Activated naive CD4-positive, alpha-beta T cell treated with anti-CD3 and anti-CD28 coated beads for 36 hours (primary cell): ENCODE measurements around the gene SLC6A5. TPM values are rescaled to one million over a fixed set of nuclear protein-coding genes. Genes with fewer than 3 reads are reported as not detected.

ENCODE experiments used
- CTCF ChIA-PET: fragments of 350-600 bp; sonication (Branson Sonifier 250); formaldehyde crosslinking; loops from one replicate; lab custom pipeline; 2021; ENCODE audit warnings: antibody characterized with exemption; lab: Charles Lee
- DNase-seq: peaks from one replicate; pipeline ENCODE4 v3.0.0-alpha.2; 2020
- H3K27ac Mint-ChIP-seq: one replicate; pipeline ENCODE4 v1.8.0; 2021; ENCODE audit warnings: mild to moderate bottlenecking, mixed read lengths
- H3K27me3 Mint-ChIP-seq: one replicate; pipeline ENCODE4 v1.8.0; 2021; ENCODE audit warnings: low read depth, mixed read lengths
- H3K36me3 Mint-ChIP-seq: one replicate; pipeline ENCODE4 v1.8.0; 2021; ENCODE audit warnings: low read depth, mixed read lengths
- H3K4me1 Mint-ChIP-seq: one replicate; pipeline ENCODE4 v1.8.0; 2021; ENCODE audit warnings: low read depth, mixed read lengths
- H3K4me3 Mint-ChIP-seq: one replicate; pipeline ENCODE4 v1.8.0; 2021; ENCODE audit warnings: mild to moderate bottlenecking, moderate library complexity, mixed read lengths
- H3K9me3 Mint-ChIP-seq: one replicate; pipeline ENCODE4 v1.8.0; 2021; ENCODE audit warnings: mixed read lengths
- intact Hi-C: fragments of 100-400 bp; cut with micrococcal nuclease; formaldehyde crosslinking; loops from one replicate; pipeline ENCODE4 v1.15.1; 2023
- total RNA-seq, 2 experiments: library from RNA; stranded (reverse); gene quantifications; one replicate each; pipeline ENCODE4 v1.2.3, GENCODE V29; 2021

The SLC6A5 gene
- total RNA-seq, 2 experiments from 2014 or later: not detected

DNA sequence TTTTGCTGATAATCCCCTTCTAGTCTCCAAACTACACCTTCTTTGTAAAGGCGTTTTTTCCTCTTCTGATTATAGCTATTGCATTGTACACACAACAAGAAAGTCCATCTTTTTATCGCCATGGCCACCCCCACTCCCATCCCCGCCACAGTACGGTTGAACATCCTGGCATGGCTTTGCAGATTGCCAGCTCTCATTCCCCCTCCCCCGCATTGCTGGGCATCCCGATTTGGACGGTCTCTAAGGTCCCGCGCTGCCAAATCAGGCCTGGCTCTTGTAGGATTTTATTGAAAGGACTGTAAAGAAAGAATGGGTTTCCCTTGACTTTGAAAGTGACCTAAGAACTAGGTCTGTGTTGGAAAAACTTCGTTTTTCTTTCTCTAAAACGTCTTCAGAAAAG is 916 bp upstream of the SLC6A5 start:
- Mint-ChIP-seq H3K4me3 (no peak overlapping the region), H3K9me3 (no peaks in the 10 kb centered on the region), H3K36me3 (peaks cover 1% of the 10 kb centered on the region), H3K4me1 (peaks cover 8% of the 10 kb centered on the region), H3K27me3 (peaks cover 86% of the 10 kb centered on the region), H3K27ac (no peak overlapping the region)
- intact Hi-C loops: loop anchor here (2.0 kb wide), 1 partner anchor 440 kb away; no protein-coding TSS in a partner anchor
- CTCF ChIA-PET: interaction anchor here (0.6 to 1.2 kb wide), 2 partner anchors 12 to 73 kb away, joined by 3 to 5 read pairs; no protein-coding TSS in a partner anchor
- DNase-seq: no peak

DNA sequence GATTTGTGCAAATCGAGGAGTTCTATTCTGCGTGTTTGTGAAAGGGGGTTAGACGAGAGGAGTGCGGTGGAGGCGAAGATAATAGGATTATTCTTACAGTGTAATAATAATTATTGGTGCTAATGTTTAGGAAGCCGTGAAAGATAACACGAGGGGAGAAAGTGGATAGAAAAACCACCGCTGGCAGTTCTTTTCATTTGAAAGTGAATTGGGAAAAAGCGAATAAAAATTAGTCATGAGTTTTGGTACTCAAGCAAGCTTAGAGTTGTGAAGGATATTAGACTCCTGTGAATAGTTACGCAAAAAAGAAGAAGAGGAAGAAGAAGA is 575 bp downstream of the SLC6A5 start:
- intact Hi-C loops: no loop called here
- DNase-seq: no peak
- CTCF ChIA-PET: interaction anchor here (0.8 kb wide), 1 partner anchor 73 kb away, joined by 3 read pairs; no protein-coding TSS in a partner anchor
- no peak overlapping the region for H3K27ac Mint-ChIP-seq
- peaks cover 8% of the 10 kb centered on the region for H3K4me1 Mint-ChIP-seq
- peaks cover 93% of the 10 kb centered on the region for H3K27me3 Mint-ChIP-seq
- H3K9me3 Mint-ChIP-seq: no peaks in the 10 kb centered on the region
- H3K4me3 Mint-ChIP-seq: no peak overlapping the region
- H3K36me3 Mint-ChIP-seq: peaks cover 1% of the 10 kb centered on the region

DNA sequence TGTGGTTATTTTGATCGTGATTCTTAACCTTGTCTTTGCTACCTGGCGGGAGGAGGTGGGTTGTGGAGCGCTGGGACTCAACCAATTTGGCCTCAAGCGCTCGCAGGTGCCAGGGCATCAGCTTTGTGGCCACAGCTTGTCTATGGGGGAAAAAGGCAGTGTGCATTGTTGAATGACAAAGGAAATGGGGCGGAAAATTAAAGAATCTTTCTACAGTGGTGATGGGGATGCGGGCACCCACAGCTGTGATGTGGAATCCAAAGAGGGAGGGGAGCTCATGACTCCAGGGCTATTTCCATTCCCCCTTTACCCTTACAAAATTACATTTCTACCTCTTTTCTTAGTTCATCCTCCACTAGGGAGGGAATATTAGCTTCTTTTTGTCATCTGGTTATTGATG is 1.1 kb downstream of the SLC6A5 start:
- no peak for DNase-seq
- Mint-ChIP-seq H3K36me3 (peaks cover 1% of the 10 kb centered on the region), H3K27ac (no peak overlapping the region), H3K4me3 (no peak overlapping the region), H3K4me1 (peaks cover 8% of the 10 kb centered on the region), H3K9me3 (no peaks in the 10 kb centered on the region), H3K27me3 (peaks cover 94% of the 10 kb centered on the region)
- CTCF ChIA-PET: interaction anchor here (0.8 to 1.7 kb wide), 3 partner anchors 10 to 72 kb away, joined by 3 read pairs; no protein-coding TSS in a partner anchor
- intact Hi-C loops: no loop called here

DNA sequence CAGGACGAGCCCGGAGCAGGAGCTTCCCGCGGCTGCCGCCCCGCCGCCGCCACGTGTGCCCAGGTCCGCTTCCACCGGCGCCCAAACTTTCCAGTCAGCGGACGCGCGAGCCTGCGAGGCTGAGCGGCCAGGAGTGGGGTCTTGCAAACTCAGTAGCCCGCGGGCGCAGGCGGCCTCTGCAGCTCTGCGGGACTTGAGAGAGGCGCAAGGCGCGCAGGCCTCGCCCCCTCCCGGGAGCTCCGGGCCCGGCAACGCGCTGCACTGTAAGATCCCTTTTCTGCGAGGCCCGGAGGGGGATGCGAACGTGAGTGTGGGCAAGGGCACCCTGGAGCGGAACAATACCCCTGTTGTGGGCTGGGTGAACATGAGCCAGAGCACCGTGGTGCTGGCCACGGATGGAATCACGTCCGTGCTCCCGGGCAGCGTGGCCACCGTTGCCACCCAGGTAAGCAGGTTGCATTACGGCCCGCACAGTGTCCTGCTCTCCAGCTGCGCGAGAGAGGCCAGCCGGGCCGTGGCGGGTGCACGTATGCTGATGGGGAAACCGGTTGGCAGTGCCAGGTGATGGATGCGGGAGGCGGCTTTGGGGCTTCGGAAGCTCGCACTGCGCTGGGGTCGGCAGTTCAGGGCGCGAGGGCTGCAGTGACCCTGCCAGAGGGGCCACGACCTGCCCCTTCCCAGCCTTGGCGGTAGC is 2.0 kb downstream of the SLC6A5 start:
- H3K36me3 Mint-ChIP-seq: peaks cover 1% of the 10 kb centered on the region
- H3K9me3 Mint-ChIP-seq: no peaks in the 10 kb centered on the region
- intact Hi-C loops: no loop called here
- peaks cover 94% of the 10 kb centered on the region for H3K27me3 Mint-ChIP-seq
- H3K4me3 Mint-ChIP-seq: no peak overlapping the region
- no peak overlapping the region for H3K27ac Mint-ChIP-seq
- CTCF ChIA-PET: interaction anchor here (1.2 to 1.7 kb wide), 2 partner anchors 10 to 12 kb away, joined by 3 read pairs; no protein-coding TSS in a partner anchor
- DNase-seq: no peak
- peaks cover 8% of the 10 kb centered on the region for H3K4me1 Mint-ChIP-seq

DNA sequence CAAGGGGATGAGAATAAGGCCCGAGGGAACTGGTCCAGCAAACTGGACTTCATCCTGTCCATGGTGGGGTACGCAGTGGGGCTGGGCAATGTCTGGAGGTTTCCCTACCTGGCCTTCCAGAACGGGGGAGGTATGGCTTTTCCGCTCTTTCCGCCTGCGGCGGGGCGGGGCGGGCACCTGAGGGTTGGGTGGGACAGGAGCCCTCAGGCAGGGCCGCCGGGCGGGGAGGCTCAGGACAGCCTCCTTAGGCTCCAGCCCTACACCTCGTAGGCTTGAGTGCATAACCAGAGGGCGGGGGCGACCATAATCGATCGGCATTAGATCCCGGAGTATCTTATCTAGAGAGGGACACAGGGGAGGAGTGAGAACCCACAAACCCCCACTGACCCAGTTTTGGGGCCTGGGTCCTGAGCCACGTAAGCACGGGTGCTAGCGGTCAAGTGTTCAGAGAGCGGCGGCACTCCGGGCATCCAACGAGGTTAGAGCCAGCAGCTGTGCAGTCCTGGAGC is 4.9 kb downstream of the SLC6A5 start:
- no peaks in the 10 kb centered on the region for H3K36me3 Mint-ChIP-seq
- no peaks in the 10 kb centered on the region for H3K9me3 Mint-ChIP-seq
- intact Hi-C loops: no loop called here

DNA sequence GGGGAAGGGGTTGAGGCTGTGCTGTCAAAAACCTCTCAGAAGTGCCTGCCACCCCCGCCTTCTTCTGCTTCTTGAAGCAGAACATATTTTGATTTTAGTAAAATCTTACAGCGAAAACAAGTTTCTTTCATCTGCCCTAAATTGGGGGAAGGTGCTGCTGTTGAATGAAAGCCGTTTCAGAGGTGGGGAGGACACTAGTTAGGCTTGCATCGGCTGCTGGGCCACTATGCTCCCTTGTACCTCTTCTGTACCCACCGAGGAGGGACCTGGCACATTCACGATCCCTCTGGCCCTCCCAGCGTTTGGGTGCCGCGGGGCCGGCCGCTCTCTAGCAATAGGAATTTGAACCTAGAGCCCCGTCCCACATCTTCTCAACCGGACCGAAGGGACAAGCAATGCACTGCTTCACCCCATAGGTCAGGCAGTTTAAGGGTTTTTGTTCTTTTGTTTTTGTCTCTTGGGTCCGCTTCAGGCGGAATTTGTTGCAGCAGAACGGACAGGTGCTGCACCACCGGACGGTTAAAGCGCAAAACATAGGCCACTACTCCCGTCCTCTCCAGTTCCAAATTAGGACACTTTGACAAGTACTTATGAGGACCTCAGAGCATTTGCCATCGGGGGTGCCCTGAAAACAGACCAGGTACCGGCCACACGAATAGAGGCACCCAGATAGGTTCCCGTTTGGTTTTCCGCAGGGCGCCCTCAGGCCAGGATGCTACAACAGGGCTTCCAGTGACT is 5.6 kb downstream of the SLC6A5 start:
- Mint-ChIP-seq H3K36me3 (no peaks in the 10 kb centered on the region), H3K27me3 (peaks cover 85% of the 10 kb centered on the region), H3K4me1 (peaks cover 2% of the 10 kb centered on the region), H3K9me3 (no peaks in the 10 kb centered on the region), H3K27ac (no peak overlapping the region), H3K4me3 (no peak overlapping the region)
- CTCF ChIA-PET: no interaction called here
- intact Hi-C loops: no loop called here
- no peak for DNase-seq

More for the DNA sequence above, 4.9 kb downstream of the SLC6A5 start:
- Mint-ChIP-seq H3K4me3 (no peak overlapping the region), H3K27me3 (peaks cover 86% of the 10 kb centered on the region), H3K4me1 (no peaks in the 10 kb centered on the region), H3K27ac (no peak overlapping the region)
- DNase-seq: no peak
- CTCF ChIA-PET: no interaction called here

DNA sequence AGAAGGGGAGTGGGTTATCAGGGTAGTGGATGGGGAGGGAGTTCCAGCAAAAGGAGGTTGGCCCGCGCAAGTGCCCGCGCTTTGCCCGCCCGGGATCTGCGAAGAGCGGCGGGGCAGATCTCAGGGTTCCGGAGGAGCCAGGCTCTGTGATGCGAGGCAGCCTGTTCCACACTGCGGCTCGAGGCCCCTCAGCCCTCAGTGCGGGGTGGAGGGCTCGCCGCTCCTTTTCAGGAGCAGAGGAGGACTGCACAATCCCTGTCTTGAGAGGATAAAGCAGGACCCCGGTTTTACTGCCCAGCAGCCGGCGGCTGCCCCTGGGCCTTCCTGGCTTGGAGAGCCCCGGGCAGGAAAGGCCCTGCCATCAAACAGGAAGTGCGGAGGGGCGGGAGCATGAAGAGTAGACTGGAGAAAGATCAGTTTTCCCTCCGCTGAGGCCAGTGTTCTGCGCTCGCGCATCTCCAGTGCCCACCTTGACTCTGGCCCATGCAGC is 6.2 kb downstream of the SLC6A5 start:
- H3K27me3 Mint-ChIP-seq: peaks cover 85% of the 10 kb centered on the region
- H3K4me1 Mint-ChIP-seq: peaks cover 7% of the 10 kb centered on the region
- CTCF ChIA-PET: no interaction called here
- H3K4me3 Mint-ChIP-seq: no peak overlapping the region
- no peaks in the 10 kb centered on the region for H3K36me3 Mint-ChIP-seq
- no peaks in the 10 kb centered on the region for H3K9me3 Mint-ChIP-seq
- no peak overlapping the region for H3K27ac Mint-ChIP-seq
- no peak for DNase-seq
- intact Hi-C loops: no loop called here

DNA sequence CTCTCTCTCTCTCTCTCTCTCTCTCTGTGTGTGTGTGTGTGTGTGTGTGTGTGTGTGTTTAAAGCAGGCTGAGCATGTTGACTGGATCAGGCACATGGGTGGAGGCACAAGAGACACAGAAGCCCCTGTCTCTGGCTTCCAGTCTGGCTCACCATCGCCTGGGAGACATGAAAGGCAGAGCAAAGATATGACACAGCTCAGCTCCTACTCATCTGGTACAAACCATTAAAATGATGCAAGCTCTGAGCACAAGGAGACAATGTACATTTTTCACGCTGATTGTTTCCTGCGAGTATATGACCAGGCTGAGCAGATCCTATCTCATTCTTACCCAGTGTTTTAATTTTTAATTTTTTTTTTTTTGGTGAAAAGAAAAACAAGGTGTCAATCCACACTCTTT is 9.5 kb downstream of the SLC6A5 start:
- Mint-ChIP-seq H3K36me3 (no peaks in the 10 kb centered on the region), H3K4me1 (peaks cover 7% of the 10 kb centered on the region), H3K27ac (no peak overlapping the region), H3K27me3 (peaks cover 75% of the 10 kb centered on the region), H3K9me3 (no peaks in the 10 kb centered on the region), H3K4me3 (no peak overlapping the region)
- intact Hi-C loops: no loop called here
- CTCF ChIA-PET: interaction anchor here (0.6 to 2.0 kb wide), 8 partner anchors 47 to 1568 kb away, joined by 3 to 8 read pairs (median 4); no protein-coding TSS in a partner anchor
- no peak for DNase-seq

DNA sequence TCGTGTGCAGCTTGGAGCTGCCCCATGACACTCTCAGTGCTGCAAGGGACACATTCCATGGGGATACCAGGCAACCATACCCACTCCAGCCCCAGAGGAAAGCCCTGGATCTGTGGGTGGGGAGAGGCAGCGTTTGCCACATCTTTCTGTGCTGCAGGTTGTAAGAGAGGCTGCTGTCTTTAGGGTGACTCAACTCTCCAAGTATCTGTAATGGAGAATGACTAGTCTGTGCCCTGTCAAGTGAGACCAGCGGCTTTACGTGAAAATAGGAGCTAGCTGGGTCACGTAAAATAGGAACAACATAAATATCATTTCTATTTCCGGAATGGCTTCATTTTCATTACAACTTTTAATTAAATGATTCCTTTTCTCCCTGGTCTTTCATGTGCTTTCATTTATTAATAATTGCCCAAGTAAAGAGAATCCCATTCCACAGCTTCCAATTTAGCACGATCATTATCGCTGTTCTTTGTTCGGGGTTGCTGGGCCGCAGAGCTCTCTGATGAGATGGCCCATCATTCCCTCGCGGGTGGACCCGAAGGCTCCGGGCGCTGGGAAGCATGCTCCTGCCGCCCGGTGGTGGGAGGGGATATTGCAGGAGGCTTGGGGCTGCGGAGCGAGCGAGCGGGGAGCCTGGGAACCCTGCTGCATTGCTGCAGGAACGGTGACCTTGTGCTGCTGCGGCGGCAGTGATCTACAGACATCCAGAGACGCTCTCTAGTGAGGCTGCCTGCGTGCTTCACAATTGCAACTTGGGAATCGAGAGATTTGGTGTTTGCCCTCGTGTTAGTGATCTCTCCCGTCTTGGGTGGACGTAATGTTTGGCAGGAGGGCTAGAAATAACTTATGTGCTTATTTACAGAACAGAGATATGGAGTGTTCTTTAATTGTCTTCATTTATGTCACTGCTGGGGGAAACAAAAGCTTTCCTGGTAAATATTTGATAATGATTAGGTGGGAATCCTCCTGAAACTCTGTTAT is 10.6 kb downstream of the SLC6A5 start:
- intact Hi-C loops: loop anchor here (1.0 kb wide), 3 partner anchors 213 to 482 kb away; partner anchors contain the start of gene PRMT3
- H3K27ac Mint-ChIP-seq: no peak overlapping the region
- DNase-seq: peak; percentile 77
- CTCF ChIA-PET: interaction anchor here (0.6 to 2.0 kb wide), 15 partner anchors 9 to 1567 kb away, joined by 3 to 8 read pairs (median 3); no protein-coding TSS in a partner anchor
- H3K4me1 Mint-ChIP-seq: peaks cover 7% of the 10 kb centered on the region
- no peaks in the 10 kb centered on the region for H3K36me3 Mint-ChIP-seq
- peaks cover 72% of the 10 kb centered on the region for H3K27me3 Mint-ChIP-seq
- peak overlapping the region; percentile 28 for H3K4me3 Mint-ChIP-seq
- no peaks in the 10 kb centered on the region for H3K9me3 Mint-ChIP-seq

DNA sequence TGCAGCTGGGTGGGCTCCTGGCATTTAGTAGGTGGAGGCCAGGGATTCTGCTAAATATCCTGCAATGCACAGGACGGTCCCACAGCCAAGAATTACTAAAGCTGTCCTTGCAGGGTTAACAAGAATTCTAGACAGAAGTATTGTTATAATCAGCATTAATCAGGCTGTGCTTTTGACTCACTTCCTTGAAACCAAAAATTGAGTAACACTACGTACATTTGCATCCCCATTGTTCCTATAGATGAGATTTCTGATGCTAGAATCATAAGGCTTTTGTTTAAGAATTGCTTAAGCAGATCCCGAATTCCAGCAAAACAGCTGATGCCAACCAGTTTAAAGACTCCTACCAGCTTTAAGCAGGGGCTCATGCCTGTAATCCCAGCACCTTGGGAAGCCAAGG is 11.4 kb downstream of the SLC6A5 start:
- Mint-ChIP-seq H3K4me3 (no peak overlapping the region), H3K4me1 (peaks cover 7% of the 10 kb centered on the region), H3K27me3 (peaks cover 69% of the 10 kb centered on the region), H3K36me3 (no peaks in the 10 kb centered on the region), H3K27ac (no peak overlapping the region), H3K9me3 (no peaks in the 10 kb centered on the region)
- no peak for DNase-seq
- intact Hi-C loops: loop anchor here (1.0 kb wide), 3 partner anchors 214 to 483 kb away; partner anchors contain the start of gene PRMT3
- CTCF ChIA-PET: interaction anchor here (1.0 to 2.0 kb wide), 9 partner anchors 10 to 482 kb away, joined by 3 to 8 read pairs (median 3); no protein-coding TSS in a partner anchor

DNA sequence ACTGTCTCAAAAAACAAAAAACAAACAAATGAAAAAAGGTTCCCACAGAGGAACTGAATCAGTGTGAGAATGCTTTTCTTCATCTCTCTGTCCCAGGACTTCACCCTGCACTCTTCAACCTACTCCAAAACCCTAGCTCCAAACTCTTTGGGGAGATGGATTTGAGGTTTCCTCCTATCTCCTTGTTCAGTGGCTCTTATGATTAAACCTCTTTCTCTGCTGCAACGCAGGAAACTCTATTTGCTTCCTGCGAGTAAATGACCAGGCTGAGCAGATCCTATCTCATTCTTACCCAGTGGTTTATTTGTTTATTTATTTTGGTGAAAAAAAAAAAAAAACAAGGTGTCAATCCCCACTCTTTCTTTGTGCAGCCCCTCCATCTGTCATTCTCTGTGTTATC is 12.0 kb downstream of the SLC6A5 start:
- peaks cover 7% of the 10 kb centered on the region for H3K4me1 Mint-ChIP-seq
- no peak for DNase-seq
- no peaks in the 10 kb centered on the region for H3K9me3 Mint-ChIP-seq
- no peaks in the 10 kb centered on the region for H3K36me3 Mint-ChIP-seq
- H3K27me3 Mint-ChIP-seq: peaks cover 62% of the 10 kb centered on the region
- H3K27ac Mint-ChIP-seq: no peak overlapping the region
- CTCF ChIA-PET: interaction anchor here (0.8 to 1.2 kb wide), 3 partner anchors 10 to 256 kb away, joined by 3 to 4 read pairs (median 3); no protein-coding TSS in a partner anchor
- intact Hi-C loops: no loop called here
- H3K4me3 Mint-ChIP-seq: no peak overlapping the region
